GM12892 (cell line): Measurements from ENCODE around the gene DSCAML1.

Experiments used
- POLR2A ChIP-seq: IDR thresholded peaks from 2 replicates; pipeline ENCODE4 v1.6.1; 2011; ENCODE audit warnings: low read depth, low read length, control low read depth
- POLR2AphosphoS5 ChIP-seq: IDR thresholded peaks from 2 replicates; pipeline ENCODE4 v1.6.1; 2011; ENCODE audit warnings: low read depth, low read length, control low read depth
- TAF1 ChIP-seq: IDR thresholded peaks from 2 replicates; pipeline ENCODE4 v1.6.1; 2011; ENCODE audit warnings: low read depth, mild to moderate bottlenecking, control low read depth, low read length, borderline replicate concordance

DNA sequence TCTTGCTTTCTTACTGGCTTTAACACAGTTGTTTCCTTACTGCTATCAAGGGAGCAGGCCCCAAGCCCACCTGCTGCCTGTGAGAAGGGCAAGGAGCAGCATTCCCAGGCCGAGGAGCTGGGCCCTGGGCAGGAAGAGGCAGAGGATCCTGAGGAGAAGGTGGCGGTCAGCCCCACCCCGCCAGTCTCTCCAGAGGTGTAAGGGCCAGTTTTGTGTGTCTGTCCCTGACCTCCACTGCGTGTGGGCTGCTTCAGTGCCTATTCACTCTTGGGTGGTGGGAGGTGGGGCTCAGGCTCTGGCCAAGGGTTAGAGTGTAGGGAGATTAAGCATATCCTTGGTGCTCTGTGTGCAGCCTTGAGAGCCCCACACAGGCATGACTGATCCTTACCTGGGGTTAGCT lies 414.3 kb downstream of the DSCAML1 start:
- TF ChIP-seq POLR2A (no peak), POLR2AphosphoS5 (no peak), TAF1 (no peak)
